Uterus (tissue), 2 donors: ENCODE results near the gene EHD3.

Source experiments
- CTCF ChIP-seq, 4 experiments: fragments of 200-600 bp in 2 of 4; fragments of 450-650 bp in 2 of 4; sonication (generic) in 2 of 4; IDR thresholded peaks; one replicate each; pipeline ENCODE4 v1.5.1; 2016 to 2019; ENCODE audit warnings: antibody characterized with exemption in 4 of 4, mild to moderate bottlenecking in 2 of 4, moderate library complexity in 1 of 4
- POLR2A ChIP-seq, 2 donors: fragments of 450-650 bp; IDR thresholded peaks; one replicate each; pipeline ENCODE4 v1.6.1; 2016; ENCODE audit warnings: antibody characterized with exemption in 2 of 2, mild to moderate bottlenecking in 1 of 2, moderate library complexity in 1 of 2

DNA sequence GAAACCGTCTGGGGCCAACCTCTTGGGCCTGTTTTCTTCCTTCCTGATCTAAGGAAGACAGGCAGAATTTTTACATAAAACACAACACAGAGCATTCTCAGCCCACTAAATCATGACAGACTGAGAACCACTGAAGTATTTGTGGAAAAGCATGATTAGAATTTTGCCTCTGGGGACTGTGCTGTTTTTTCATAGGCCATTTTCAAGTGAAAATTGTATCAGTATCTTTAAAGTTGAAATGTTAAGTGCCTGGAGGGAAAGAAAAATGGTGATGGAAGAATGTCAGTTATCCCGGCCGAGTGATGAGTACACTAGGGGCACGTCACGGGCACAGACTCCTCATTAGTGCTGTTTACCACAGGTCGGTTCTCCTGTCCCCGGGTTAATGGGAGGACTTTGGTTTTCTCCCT lies 36.9 kb downstream of the EHD3 start:
- TF ChIP-seq POLR2A (IDR thresholded peaks at IDR 0.05) (no peak), CTCF (IDR thresholded peaks at IDR 0.05) (no peak)
